ENCODE data around the gene MARK3.

MARK3 gene

GRCh38 chr14:103520657-103521437, 135.6 kb downstream of the MARK3 start:
- peak overlapping the region; percentile 60 for H3K4me3 ChIP-seq (ENCODE audit: low read length)
- TF ChIP-seq CTCF (IDR thresholded peaks at IDR 0.05; ENCODE audit: insufficient read depth, low read depth, low read length, missing control alignments) = peak; percentile 35
- DNase-seq (ENCODE audit: low read depth) = peak; percentile 43

GRCh38 chr14:103521438-103521950, 136.3 kb downstream of the MARK3 start:
- no peak for DNase-seq (ENCODE audit: low read depth)
- H3K4me3 ChIP-seq (ENCODE audit: low read length) = peak overlapping the region; percentile 60
- TF ChIP-seq CTCF (IDR thresholded peaks at IDR 0.05; ENCODE audit: insufficient read depth, low read depth, low read length, missing control alignments) = no peak

- TF ChIP-seq CTCF (IDR thresholded peaks at IDR 0.05; ENCODE audit: insufficient read depth, low read depth, low read length, missing control alignments) = no peak
- DNase-seq (ENCODE audit: low read depth) = no peak
- peak overlapping the region; percentile 60 for H3K4me3 ChIP-seq (ENCODE audit: low read length)
Observed at GRCh38 chr14:103521951-103522563, 136.8 kb downstream of the MARK3 start.

- peak; percentile 64 for DNase-seq (ENCODE audit: low read depth)
- peak within 1 kb of the TSS; percentile 60 for H3K4me3 ChIP-seq (ENCODE audit: low read length)
- TF ChIP-seq CTCF (IDR thresholded peaks at IDR 0.05; ENCODE audit: insufficient read depth, low read depth, low read length, missing control alignments) = no peak
Observed at GRCh38 chr14:103522649-103523574, 137.7 kb downstream of the MARK3 start, which contains the start of gene CKB. Gene CKB, minus strand, starts transcription at chr14:103522830. Its CDS starts 337 bp downstream, at chr14:103522493.

- TF ChIP-seq CTCF (IDR thresholded peaks at IDR 0.05; ENCODE audit: insufficient read depth, low read depth, low read length, missing control alignments) = no peak
- DNase-seq (ENCODE audit: low read depth) = no peak
- H3K4me3 ChIP-seq (ENCODE audit: low read length) = no peak overlapping the region
Observed at GRCh38 chr14:103523575-103523954, 138.3 kb downstream of the MARK3 start.

All from epithelial cell of esophagus (primary cell).